Umbilical cord (tissue), 2 donors: Measurements from ENCODE around the gene DLGAP1. TPM values are rescaled to one million over a fixed set of nuclear protein-coding genes. Genes with fewer than 3 reads are reported as not detected.
A peak's percentile ranks its signal among the peaks of the same experiment; 100 is the strongest.

Experiments
- DNase-seq: peaks from one replicate; pipeline ENCODE4 v3.0.0-alpha.2; 2015; ENCODE audit warnings: low spot score
- total RNA-seq: library from RNA; depleted of rRNA; stranded (reverse); fragments of >200 nt; gene quantifications from one replicate; pipeline ENCODE4 v1.2.3, GENCODE V29; 2014; ENCODE audit warnings: low replicate concordance; ENCODE audit not compliant: insufficient read depth

Gene DLGAP1
- total RNA-seq, 1 donor from 2014 or later = 20.7 TPM

DNA sequence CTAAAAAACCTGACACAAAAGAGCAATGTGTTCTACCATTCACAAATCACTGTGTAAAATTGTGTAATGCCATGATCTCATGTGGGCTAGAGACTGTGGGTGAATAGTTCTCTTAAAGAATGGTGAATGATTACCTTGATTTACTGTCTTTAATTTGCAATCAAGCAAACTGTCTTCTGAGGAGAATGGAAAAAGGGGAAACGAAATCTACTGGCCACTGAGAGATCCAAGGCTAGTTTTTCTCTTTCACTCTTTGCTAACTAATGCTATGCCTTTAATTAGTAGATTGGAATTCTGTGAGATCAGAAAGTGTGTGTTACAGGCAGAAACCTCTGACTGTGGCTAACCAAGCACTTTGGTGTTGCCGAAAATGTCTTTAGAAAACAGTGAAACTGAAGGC is 582.5 kb downstream of the DLGAP1 start:
- no peak for DNase-seq

DNA sequence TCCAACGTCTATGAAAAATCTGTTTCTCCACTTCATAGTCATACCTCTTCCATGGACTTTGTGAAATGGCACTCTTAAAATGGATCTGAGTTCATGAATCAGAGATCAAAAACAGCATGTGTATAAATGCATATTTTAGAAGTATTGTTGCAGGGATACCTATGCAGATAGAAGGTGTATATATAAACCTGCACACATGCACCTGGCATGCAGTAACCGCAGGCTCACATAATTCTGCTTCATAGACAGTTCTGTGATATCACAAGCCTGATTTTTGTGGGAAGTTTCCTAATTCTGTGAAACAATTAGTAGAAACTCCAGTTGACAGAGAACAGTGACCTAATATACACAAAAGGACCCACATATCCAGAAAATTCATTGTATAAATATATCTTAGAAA is 583.4 kb downstream of the DLGAP1 start:
- no peak for DNase-seq

- no peak for DNase-seq
Observed at GRCh38 chr18:3870914-3871313, 584.2 kb downstream of the DLGAP1 start.

- DNase-seq = peak; percentile 41
Observed at GRCh38 chr18:3869848-3870247, 585.3 kb downstream of the DLGAP1 start.

- no peak for DNase-seq
Observed at GRCh38 chr18:3867864-3868311, 587.2 kb downstream of the DLGAP1 start.

DNA sequence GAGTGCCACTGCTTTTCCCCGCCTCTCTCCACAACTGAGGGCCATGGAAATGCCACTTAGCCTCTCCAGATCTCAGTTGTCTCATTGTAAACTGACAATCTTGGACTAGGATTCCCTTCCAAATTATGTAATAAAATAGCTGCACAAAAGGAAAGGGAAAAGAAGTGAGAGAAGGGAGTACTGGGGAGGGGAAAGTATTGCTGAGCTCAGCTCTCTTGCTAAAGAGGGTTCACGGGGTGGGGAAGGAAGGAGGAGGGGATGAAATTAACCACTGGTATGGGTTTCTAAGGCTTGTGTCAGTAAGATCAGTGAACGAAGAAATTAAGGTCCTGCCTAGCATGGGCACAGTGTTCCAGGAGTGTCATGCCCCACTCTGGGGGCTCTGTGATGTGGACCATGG is 587.9 kb downstream of the DLGAP1 start:
- DNase-seq = no peak

DNA sequence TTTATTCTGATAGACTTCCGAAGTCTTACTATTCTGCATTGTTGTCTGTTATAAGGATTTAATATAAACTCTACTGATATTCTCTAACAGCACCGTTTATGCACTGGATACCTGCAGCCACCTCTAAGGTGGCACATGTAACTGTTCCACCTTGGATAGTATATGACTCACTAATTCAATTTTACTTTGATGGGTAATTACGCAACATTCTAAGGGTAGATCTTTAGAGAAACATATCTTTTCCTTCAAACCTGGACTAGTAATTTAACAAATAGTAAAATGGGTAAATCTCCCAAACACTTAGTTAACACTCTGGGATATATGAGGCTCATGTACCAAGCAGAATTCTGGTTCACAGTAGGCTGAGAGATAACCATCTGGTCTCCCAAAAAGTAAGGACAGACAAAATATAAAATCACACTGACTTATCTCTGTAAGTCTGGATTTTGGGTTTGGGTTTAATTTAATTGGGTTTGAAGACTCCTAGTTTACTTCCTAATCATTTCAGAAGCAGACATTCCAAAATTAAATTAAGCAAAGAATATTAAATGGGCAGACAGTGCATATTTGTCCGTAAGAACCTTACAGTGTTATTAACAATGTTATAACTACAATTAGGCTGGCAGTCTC is 590.3 kb downstream of the DLGAP1 start:
- DNase-seq = no peak

DNA sequence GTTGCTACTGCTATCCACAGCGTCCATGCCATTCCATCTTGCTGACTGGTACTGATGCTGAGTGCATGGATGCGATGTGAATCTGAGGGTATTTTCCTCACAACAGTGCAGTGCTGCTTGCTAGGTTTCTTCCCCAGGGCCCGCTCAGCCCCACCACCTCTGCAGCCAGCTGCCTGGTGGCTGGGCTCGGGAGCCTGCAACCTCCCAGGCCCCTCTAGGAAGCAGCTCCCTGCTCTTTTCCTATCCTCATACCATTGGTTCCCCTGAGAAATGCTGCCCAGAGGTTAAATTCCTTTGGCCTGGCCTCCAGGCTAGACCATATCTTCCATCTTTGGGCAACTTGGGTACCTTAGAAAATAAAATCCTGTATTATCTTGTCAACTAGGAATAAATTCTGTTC is 591.5 kb downstream of the DLGAP1 start:
- DNase-seq = no peak

DNA sequence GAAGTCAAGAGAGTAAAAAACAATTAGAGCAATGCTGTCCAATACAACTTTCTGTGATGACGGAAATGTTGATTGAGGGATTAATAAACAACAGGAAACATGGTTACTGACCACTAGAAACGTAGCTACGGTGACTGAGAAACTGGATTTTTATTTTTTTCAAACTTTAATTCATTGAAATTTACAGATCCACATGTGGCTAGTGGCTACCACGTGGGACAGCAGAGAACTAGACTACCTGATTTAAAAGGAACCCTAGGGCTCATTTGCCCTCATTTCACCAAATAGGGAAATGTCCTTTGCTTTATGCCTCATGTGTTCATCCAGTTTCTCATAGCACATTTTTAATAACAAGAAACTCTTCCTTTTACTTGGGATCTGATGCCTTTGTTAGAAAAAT is 592.1 kb downstream of the DLGAP1 start:
- no peak for DNase-seq

GRCh38 chr18:3861495-3861894 is 593.6 kb downstream of the DLGAP1 start:
- no peak for DNase-seq

GRCh38 chr18:3857544-3857943 is 597.6 kb downstream of the DLGAP1 start:
- no peak for DNase-seq

- DNase-seq = no peak
Observed at GRCh38 chr18:3855966-3856365, 599.1 kb downstream of the DLGAP1 start.

DNA sequence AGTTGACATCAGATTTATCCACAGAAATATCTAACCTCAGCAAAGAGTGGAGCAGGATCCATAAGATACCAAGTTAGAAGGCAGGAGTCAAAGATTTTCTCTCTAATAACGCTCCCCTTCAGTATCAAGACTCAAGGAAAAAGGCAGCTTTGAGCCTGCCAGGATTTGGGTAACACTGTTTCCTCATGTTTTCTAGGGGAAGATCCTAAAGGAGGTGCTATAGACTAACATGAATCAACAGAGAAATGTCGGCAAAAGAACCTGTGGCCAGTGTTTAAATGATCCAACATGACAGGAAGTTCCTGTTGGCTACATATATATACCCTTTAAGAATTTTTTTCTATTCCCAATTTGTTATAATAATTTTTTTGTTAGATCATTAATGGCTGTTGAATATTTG is 602.8 kb downstream of the DLGAP1 start:
- DNase-seq = no peak

DNA sequence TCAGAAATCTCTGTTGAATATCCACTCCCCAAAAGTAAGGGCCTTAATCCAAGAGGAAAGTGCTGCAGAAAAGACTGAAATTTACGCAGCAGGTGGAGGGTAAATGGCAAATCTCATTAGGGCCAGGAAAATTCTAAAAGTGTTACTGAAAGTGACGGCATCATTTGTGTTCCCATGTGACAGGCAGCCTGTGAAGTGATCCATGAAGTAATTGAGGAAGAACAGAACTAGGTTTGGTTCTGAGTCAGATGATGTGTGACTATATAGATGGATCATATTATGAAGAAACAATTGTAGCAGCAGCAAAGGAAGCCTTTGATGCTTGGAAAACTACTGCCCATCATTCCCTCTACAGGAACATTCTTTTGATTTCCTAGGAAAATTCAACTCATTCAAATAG is 603.9 kb downstream of the DLGAP1 start:
- no peak for DNase-seq

- DNase-seq = no peak
Observed at GRCh38 chr18:3848316-3848715, 606.8 kb downstream of the DLGAP1 start.

DNA sequence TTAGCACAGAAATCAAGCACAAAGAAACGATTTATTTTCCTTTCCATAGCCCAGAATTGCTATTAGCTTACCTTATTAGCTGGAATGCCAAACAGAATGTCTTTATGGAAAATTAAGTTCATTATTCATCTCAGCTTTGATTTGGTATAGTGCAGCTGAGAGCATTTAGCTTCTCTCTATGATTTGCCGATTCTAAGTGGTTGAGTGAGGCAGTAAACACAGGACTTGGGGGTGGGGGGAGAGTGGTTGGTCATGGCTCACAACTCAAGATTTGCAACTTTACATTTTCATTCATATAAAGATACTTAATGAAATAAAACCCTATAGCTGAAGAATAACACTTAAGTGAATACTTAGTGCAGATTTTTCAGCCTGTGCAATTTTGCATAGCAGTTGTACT is 609.9 kb downstream of the DLGAP1 start:
- DNase-seq = no peak

GRCh38 chr18:3842844-3843243 is 612.3 kb downstream of the DLGAP1 start:
- no peak for DNase-seq

GRCh38 chr18:3840766-3841165 is 614.3 kb downstream of the DLGAP1 start:
- DNase-seq = no peak

- DNase-seq = no peak
Observed at GRCh38 chr18:3839581-3839981, 615.5 kb downstream of the DLGAP1 start.

DNA sequence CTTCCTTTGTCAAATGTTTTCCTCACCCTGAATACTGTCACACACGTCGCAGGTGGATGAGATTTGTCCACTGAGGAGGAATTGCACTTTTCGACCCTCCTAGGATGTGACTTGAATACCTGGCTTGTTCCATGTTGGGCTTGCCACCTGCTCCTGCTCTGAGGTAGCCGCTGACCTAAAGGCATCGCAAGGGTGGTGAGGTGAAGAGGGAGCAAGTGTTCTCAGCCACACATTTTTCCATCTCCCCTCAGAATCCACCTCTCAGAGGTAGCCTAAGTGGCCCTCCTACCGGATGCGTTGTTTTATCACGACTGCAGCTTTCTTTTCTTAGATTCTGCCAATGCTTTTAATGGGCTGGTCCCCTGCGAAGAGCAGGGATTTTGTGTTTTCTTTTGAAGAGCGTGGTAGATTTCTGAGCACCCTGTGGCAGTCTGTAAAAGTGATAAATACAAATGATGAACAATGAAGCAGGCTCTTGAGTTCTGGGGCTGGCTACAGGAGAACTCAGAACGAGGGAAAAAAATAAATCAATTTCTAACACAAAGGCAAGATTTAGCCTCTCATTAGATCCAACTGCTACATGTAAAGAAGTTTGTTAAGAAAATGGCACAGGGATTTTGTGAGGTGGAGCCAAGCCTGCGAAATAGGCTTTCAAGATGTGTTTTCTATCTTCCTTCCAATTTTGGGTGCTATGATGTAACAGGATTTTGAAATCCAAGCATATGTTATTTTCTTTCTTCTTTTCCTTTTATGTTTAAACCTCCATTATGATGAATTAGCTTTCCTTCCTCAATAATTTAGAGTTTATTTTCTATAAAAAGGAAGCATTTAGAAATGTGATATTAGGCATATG is 618.4 kb downstream of the DLGAP1 start:
- DNase-seq = no peak

DNA sequence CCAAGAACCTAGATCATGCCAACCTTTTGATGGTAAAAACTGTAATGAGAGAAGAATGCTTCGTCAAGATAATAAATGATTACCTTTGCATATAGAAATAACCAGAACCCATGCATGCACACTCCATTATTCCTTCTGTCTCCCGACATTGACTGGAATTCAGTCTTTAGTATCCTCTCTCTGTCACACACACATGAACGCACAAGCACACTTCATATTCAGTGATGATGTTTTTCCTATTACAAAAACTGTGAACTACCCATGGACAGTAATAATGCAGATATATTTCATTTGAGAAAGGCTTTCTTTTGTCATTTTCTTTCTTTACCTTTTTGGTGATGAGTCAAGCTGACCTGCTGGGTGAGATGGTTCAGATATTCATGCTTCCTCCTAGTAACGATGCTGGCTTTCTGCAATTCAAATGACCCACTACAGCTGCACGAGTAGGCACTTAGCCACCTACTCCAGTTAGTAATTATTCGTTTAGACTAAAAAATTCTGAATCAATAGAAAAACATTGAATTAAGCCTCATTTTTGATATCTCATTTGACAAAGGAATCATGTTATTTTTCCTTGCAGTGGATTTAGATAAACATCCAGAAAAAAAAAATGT is 623.0 kb downstream of the DLGAP1 start:
- no peak for DNase-seq

GRCh38 chr18:3830604-3831003 is 624.5 kb downstream of the DLGAP1 start:
- DNase-seq = no peak
